K562 (cell line): ENCODE measurements around the gene STRIP1. TPM values are rescaled to one million over a fixed set of nuclear protein-coding genes. Genes with fewer than 3 reads are reported as not detected.

Experiments
- ADNP ChIP-seq: fragments of 200-800 bp; sonication (Bioruptor generic); IDR thresholded peaks from 2 replicates; pipeline ENCODE4 v1.6.1; 2016; ENCODE audit warnings: missing genetic modification characterization, missing compliant biosample characterization
- ARHGAP35 ChIP-seq: fragments of 450-650 bp; IDR thresholded peaks from 2 replicates; pipeline ENCODE4 v1.6.1; 2018; ENCODE audit not compliant: partially characterized antibody
- ATF7 ChIP-seq: fragments of 450-650 bp; IDR thresholded peaks from 2 replicates; pipeline ENCODE4 v1.7.1; 2014; ENCODE audit warnings: mild to moderate bottlenecking, moderate library complexity
- BRF2 ChIP-seq: IDR thresholded peaks from 3 replicates; pipeline ENCODE4 v1.6.1; 2011; ENCODE audit warnings: borderline replicate concordance, mild to moderate bottlenecking; ENCODE audit not compliant: insufficient read length, insufficient read depth
- CBX5 ChIP-seq: IDR thresholded peaks from 2 replicates; pipeline ENCODE4 v1.6.1; 2014; ENCODE audit warnings: low read depth, borderline replicate concordance
- CGGBP1 ChIP-seq: fragments of 250-450 bp; sonication (Bioruptor Pico); IDR thresholded peaks from 2 replicates; pipeline ENCODE4 v1.9.0; 2021; ENCODE audit warnings: mild to moderate bottlenecking
- CXXC5 ChIP-seq: fragments of 250-450 bp; sonication (Bioruptor Pico); IDR thresholded peaks from 2 replicates; pipeline ENCODE4 v1.8.0; 2022; ENCODE audit warnings: inconsistent platforms, mild to moderate bottlenecking, moderate library complexity
- ELF4 ChIP-seq: fragments of 450-650 bp; formaldehyde crosslinking; IDR thresholded peaks from 2 replicates; pipeline ENCODE4 v1.4.0; 2022; ENCODE audit warnings: missing genetic modification characterization
- FOSL1 ChIP-seq: fragments of 200-800 bp; sonication (Bioruptor generic); conservative IDR thresholded peaks from 2 replicates; pipeline ENCODE4 v1.6.1; 2016; ENCODE audit warnings: missing genetic modification characterization, missing compliant biosample characterization
- GABPA ChIP-seq: fragments of 200-800 bp; sonication (Bioruptor generic); conservative IDR thresholded peaks from 2 replicates; pipeline ENCODE4 v1.6.1; 2016; ENCODE audit warnings: low read depth, missing genetic modification characterization, missing compliant biosample characterization
- HCFC1 ChIP-seq: IDR thresholded peaks from 2 replicates; pipeline ENCODE4 v1.6.1; 2012; ENCODE audit warnings: low read depth, low read length, improper control_type of control experiment
- HDAC8 ChIP-seq: fragments of 450-650 bp; IDR thresholded peaks from 2 replicates; pipeline ENCODE4 v1.6.1; 2016; ENCODE audit warnings: mild to moderate bottlenecking, missing genetic modification characterization, moderate library complexity, missing compliant biosample characterization
- NCOA2 ChIP-seq, 2 experiments: fragments of 450-650 bp; IDR thresholded peaks; 2 replicates each; pipeline ENCODE4 v1.6.1; 2018; ENCODE audit warnings: mild to moderate bottlenecking in 2 of 2, moderate library complexity in 1 of 2; ENCODE audit not compliant: partially characterized antibody in 2 of 2
- RUNX1 ChIP-seq: sonication (generic); IDR thresholded peaks from 2 replicates; pipeline ENCODE4 v1.6.1; 2016; ENCODE audit warnings: antibody characterized with exemption, low read depth
- SMAD3 ChIP-seq: fragments of 450-650 bp; formaldehyde crosslinking; conservative IDR thresholded peaks from 2 replicates; pipeline ENCODE4 v1.4.0; 2020; ENCODE audit warnings: mild to moderate bottlenecking
- SMAD4 ChIP-seq: fragments of 250-450 bp; sonication (Bioruptor Pico); conservative IDR thresholded peaks from 2 replicates; pipeline ENCODE4 v1.8.0; 2021; ENCODE audit warnings: inconsistent platforms, mild to moderate bottlenecking, moderate library complexity
- SMARCA4 ChIP-seq: fragments of 450-650 bp; IDR thresholded peaks from 2 replicates; pipeline ENCODE4 v1.6.1; 2016
- THAP7 ChIP-seq: fragments of 250-450 bp; sonication (Bioruptor Pico); IDR thresholded peaks from 2 replicates; pipeline ENCODE4 v1.5.0; 2021
- YBX1 ChIP-seq: fragments of 450-650 bp; IDR thresholded peaks from 2 replicates; pipeline ENCODE4 v1.7.1; 2016; ENCODE audit warnings: mild to moderate bottlenecking
- ZBTB17 ChIP-seq: fragments of 450-650 bp; formaldehyde crosslinking; IDR thresholded peaks from 2 replicates; pipeline ENCODE4 v1.4.0; 2020; ENCODE audit warnings: mild to moderate bottlenecking
- ZNF253 ChIP-seq: fragments of 250-450 bp; sonication (Bioruptor Pico); conservative IDR thresholded peaks from 2 replicates; pipeline ENCODE4 v1.6.1; 2021; ENCODE audit warnings: mild to moderate bottlenecking
- ZNF584 ChIP-seq: fragments of 200-800 bp; sonication (Bioruptor generic); IDR thresholded peaks from 2 replicates; pipeline ENCODE4 v1.6.1; 2016; ENCODE audit warnings: low read depth, mild to moderate bottlenecking, missing genetic modification characterization, missing compliant biosample characterization
- ZNF766 ChIP-seq: fragments of 200-800 bp; sonication (Bioruptor generic); conservative IDR thresholded peaks from 2 replicates; pipeline ENCODE4 v1.6.1; 2016; ENCODE audit warnings: missing genetic modification characterization, missing compliant biosample characterization
- polyA plus RNA-seq, 8 experiments: library from polyadenylated mRNA; depleted of rRNA in 4 of 8; stranded (reverse) in 5 of 8; unstranded in 3 of 8; fragments of >200 nt; fragmentation: Nextera tagmentation in 2 of 8; fragmentation: Illumina TruSeq in 1 of 8; extraction: Ambion mirVana in 2 of 8; extraction: Trizol in 1 of 8; gene quantifications; 2 replicates each; pipeline versions ENCODE4 v1.2.1 to v1.2.3, GENCODE V29; 2011 to 2014; ENCODE audit warnings: inconsistent platforms in 1 of 8, missing spikeins in 1 of 8
- total RNA-seq, 7 experiments: library from RNA; depleted of rRNA in 6 of 7; stranded (reverse); fragments of >200 nt in 6 of 7; fragmentation: Illumina TruSeq in 2 of 7; extraction: Trizol in 2 of 7; gene quantifications; 2 replicates each; pipeline versions ENCODE4 v1.2.1 to v1.2.3, GENCODE V29; 2011 to 2021; ENCODE audit warnings: low replicate concordance in 1 of 7

Gene STRIP1
- total and polyA plus RNA-seq, 9 of the 15 experiments (the other 6 are each of a cell fraction or from before 2014, with no cell fraction given) = 9.9 to 42.3 (median 32.0) TPM

GRCh38 chr1:109989506-109990301, 44.7 kb upstream of the STRIP1 start (continued):
- TF ChIP-seq BRF2 (no peak), CXXC5 (0 out of 2 replicates have a peak, but pooled peaks have one; percentile 33), ARHGAP35 (no peak), THAP7 (CRISPR knock-in tag) (no peak), CGGBP1 (no peak), FOSL1 (tag) (peak; percentile 42; the same call in 1 of the 2 replicates), ZNF584 (no peak), ZNF766 (CRISPR knock-in tag) (no peak), HDAC8 (tag) (no peak), SMAD3 (CRISPR knock-in tag) (0 out of 2 replicates have a peak, but pooled peaks have one; percentile 31), ELF4 (CRISPR knock-in tag) (no peak), SMAD4 (CRISPR knock-in tag) (peak; percentile 71), YBX1 (no peak), HCFC1 (no peak), ATF7 (no peak), SMARCA4 (no peak), GABPA (tag) (no peak), ADNP (tag) (no peak), ZBTB17 (peak; percentile 73; the same call in 1 of the 2 replicates), CBX5 (no peak), ZNF253 (CRISPR knock-in tag) (no peak), RUNX1 (no peak), NCOA2 (IDR thresholded peaks at IDR 0.05; ENCODE audit: partially characterized antibody in 2 of 2) (no peak)
